HUES48 (cell line): ENCODE data around the gene SLCO2A1.

Experiments
- H3K27ac ChIP-seq: one replicate; pipeline ENCODE4 v1.7.0; 2013; ENCODE audit warnings: low read depth, low read length, inconsistent platforms
- H3K27me3 ChIP-seq: 2 replicates; pipeline ENCODE4 v1.6.1; 2013; ENCODE audit warnings: mild to moderate bottlenecking, low read length; ENCODE audit not compliant: control insufficient read depth, insufficient read depth
- H3K36me3 ChIP-seq: 2 replicates; pipeline ENCODE4 v1.6.1; 2013; ENCODE audit warnings: low read length; ENCODE audit not compliant: control insufficient read depth, insufficient read depth
- H3K4me1 ChIP-seq: 2 replicates; pipeline ENCODE4 v1.6.1; 2013; ENCODE audit warnings: mild to moderate bottlenecking, low read length; ENCODE audit not compliant: control insufficient read depth, insufficient read depth
- H3K4me3 ChIP-seq: 2 replicates; pipeline ENCODE4 v1.5.1; 2013; ENCODE audit warnings: mild to moderate bottlenecking, low read depth, low read length
- H3K9ac ChIP-seq: 2 replicates; pipeline ENCODE4 v1.6.1; 2013; ENCODE audit warnings: mild to moderate bottlenecking, low read depth, low read length, moderate library complexity
- H3K9me3 ChIP-seq: 2 replicates; pipeline ENCODE4 v1.6.1; 2013; ENCODE audit warnings: low read length; ENCODE audit not compliant: control insufficient read depth, insufficient read depth

SLCO2A1 gene

GRCh38 chr3:133884054-133884886, 145.5 kb downstream of the SLCO2A1 start:
- Histone ChIP-seq H3K4me3 (no peak overlapping the region), H3K4me1 (peaks cover 7% of the 10 kb centered on the region; the same call in 1 of the 2 replicates), H3K9me3 (no peaks in the 10 kb centered on the region), H3K27me3 (no peaks in the 10 kb centered on the region), H3K27ac (no peak overlapping the region), H3K9ac (no peak overlapping the region), H3K36me3 (no peaks in the 10 kb centered on the region)

GRCh38 chr3:133883641-133884040, 146.1 kb downstream of the SLCO2A1 start:
- Histone ChIP-seq H3K27ac (no peak overlapping the region), H3K9ac (no peak overlapping the region), H3K27me3 (no peaks in the 10 kb centered on the region), H3K9me3 (no peaks in the 10 kb centered on the region), H3K4me1 (peaks cover 7% of the 10 kb centered on the region; the same call in 1 of the 2 replicates), H3K36me3 (no peaks in the 10 kb centered on the region), H3K4me3 (no peak overlapping the region)

GRCh38 chr3:133882986-133883586, 146.6 kb downstream of the SLCO2A1 start:
- Histone ChIP-seq H3K4me3 (no peak overlapping the region), H3K27ac (no peak overlapping the region), H3K36me3 (no peaks in the 10 kb centered on the region), H3K9ac (no peak overlapping the region), H3K4me1 (peaks cover 7% of the 10 kb centered on the region; the same call in 1 of the 2 replicates), H3K9me3 (no peaks in the 10 kb centered on the region), H3K27me3 (no peaks in the 10 kb centered on the region)

- Histone ChIP-seq H3K4me3 (no peak overlapping the region), H3K27me3 (no peaks in the 10 kb centered on the region), H3K36me3 (no peaks in the 10 kb centered on the region), H3K27ac (no peak overlapping the region), H3K4me1 (no peaks in the 10 kb centered on the region), H3K9ac (no peak overlapping the region), H3K9me3 (no peaks in the 10 kb centered on the region)
Observed at GRCh38 chr3:133881939-133882825, 147.5 kb downstream of the SLCO2A1 start.

- Histone ChIP-seq H3K4me3 (no peak overlapping the region), H3K9ac (no peak overlapping the region), H3K9me3 (no peaks in the 10 kb centered on the region), H3K36me3 (no peaks in the 10 kb centered on the region), H3K4me1 (no peaks in the 10 kb centered on the region), H3K27me3 (no peaks in the 10 kb centered on the region), H3K27ac (no peak overlapping the region)
Observed at GRCh38 chr3:133881492-133881891, 148.2 kb downstream of the SLCO2A1 start.

GRCh38 chr3:133880886-133881455, 148.8 kb downstream of the SLCO2A1 start:
- no peaks in the 10 kb centered on the region for H3K4me1 ChIP-seq
- H3K9ac ChIP-seq: no peak overlapping the region
- no peaks in the 10 kb centered on the region for H3K36me3 ChIP-seq
- no peaks in the 10 kb centered on the region for H3K9me3 ChIP-seq
- H3K4me3 ChIP-seq: no peak overlapping the region
- no peak overlapping the region for H3K27ac ChIP-seq
- H3K27me3 ChIP-seq: no peaks in the 10 kb centered on the region

GRCh38 chr3:133880287-133880686, 149.4 kb downstream of the SLCO2A1 start:
- Histone ChIP-seq H3K9ac (no peak overlapping the region), H3K36me3 (no peaks in the 10 kb centered on the region)

GRCh38 chr3:133878518-133878917, 151.2 kb downstream of the SLCO2A1 start:
- Histone ChIP-seq H3K27ac (no peak overlapping the region), H3K4me1 (no peaks in the 10 kb centered on the region), H3K4me3 (no peak overlapping the region), H3K9ac (no peak overlapping the region), H3K9me3 (no peaks in the 10 kb centered on the region), H3K36me3 (no peaks in the 10 kb centered on the region), H3K27me3 (no peaks in the 10 kb centered on the region)

More at GRCh38 chr3:133880287-133880686, 149.4 kb downstream of the SLCO2A1 start:
- Histone ChIP-seq H3K27ac (no peak overlapping the region), H3K4me3 (no peak overlapping the region), H3K9me3 (no peaks in the 10 kb centered on the region), H3K4me1 (no peaks in the 10 kb centered on the region), H3K27me3 (no peaks in the 10 kb centered on the region)
